Mucosa of descending colon (tissue), 3 donors: ENCODE measurements around the gene RNF135. TPM values are rescaled to one million over a fixed set of nuclear protein-coding genes. Genes with fewer than 3 reads are reported as not detected.

Experiments used
- ATAC-seq: fragments of 200-7000 bp; cut with Tn5 transposase; one replicate; pipeline ENCODE4 v1.9.1; 2020; ENCODE audit warnings: mild to moderate bottlenecking, moderate library complexity
- DNase-seq, 3 donors: peaks; one replicate each; pipeline ENCODE4 v3.0.0-alpha.2; 2020
- H3K36me3 ChIP-seq: fragments of 200-600 bp; one replicate; pipeline ENCODE4 v1.8.0; 2021; ENCODE audit warnings: low read depth, mild to moderate bottlenecking
- H3K4me1 ChIP-seq: fragments of 200-600 bp; one replicate; pipeline ENCODE4 v1.8.0; 2021; ENCODE audit warnings: low read depth, mild to moderate bottlenecking
- H3K4me3 ChIP-seq: fragments of 200-600 bp; one replicate; pipeline ENCODE4 v1.8.0; 2021; ENCODE audit warnings: mild to moderate bottlenecking
- H3K9me3 ChIP-seq: fragments of 200-600 bp; one replicate; pipeline ENCODE4 v1.8.0; 2021; ENCODE audit warnings: mild to moderate bottlenecking
- intact Hi-C, 2 donors: fragments of 100-400 bp; cut with DNase I in 1 of 2; cut with micrococcal nuclease in 1 of 2; formaldehyde crosslinking; loops; one replicate each; pipeline versions ENCODE4 v1.11.0 to v1.11.1; 2022; cut with DNase I, micrococcal nuclease
- total RNA-seq, 3 donors: library from RNA; stranded (reverse); fragmentation: NEBNext Ultra II Directional in 2 of 3; extraction: Animal tissue kit (Norgen Biotek cat#: 25700) in 2 of 3; gene quantifications; one replicate each; pipeline versions ENCODE4 v1.2.1 to v1.2.4, GENCODE V29; 2021 to 2023
- TF ChIP-seq, protein P1 (sequence below): fragments of 200-600 bp; IDR thresholded peaks from one replicate; pipeline ENCODE4 v1.8.0; 2022; ENCODE audit warnings: antibody characterized with exemption, mild to moderate bottlenecking
- donor health status: DM: no; HTN: no; CAD: no; lungs with moderate emphysema.
- donor health status: DM: no; HTN: no; CAD: no.
- donor health status: DM: no; HTN: yes; CAD: no.

RNF135 gene
- total RNA-seq, 3 donors from 2014 or later, result 22.9 to 27.9 (median 24.1) TPM

DNA sequence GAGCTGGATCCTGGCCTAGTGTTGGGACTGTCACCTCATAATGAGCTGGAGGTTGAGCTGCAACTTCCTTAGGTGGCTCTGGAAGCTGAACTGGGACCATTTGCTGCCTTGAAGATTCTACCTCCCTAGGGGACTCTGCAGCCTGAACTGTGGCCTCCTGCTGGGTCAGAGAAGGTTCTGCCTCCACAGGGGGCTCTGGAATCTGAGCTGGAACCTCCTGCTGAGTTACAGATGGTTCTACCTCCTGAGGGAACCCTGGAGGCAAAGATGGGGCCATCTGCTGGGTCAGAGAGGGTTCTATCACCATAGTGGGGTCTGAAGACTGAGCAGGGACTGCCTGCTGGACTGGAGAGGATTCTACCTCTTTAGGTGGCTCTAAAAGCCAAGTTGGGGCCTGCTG, 77.3 kb downstream of the RNF135 start:
- intact Hi-C loops, result no loop called here
- H3K4me1 ChIP-seq, result no peaks in the 10 kb centered on the region
- TF ChIP-seq, protein P1, sequence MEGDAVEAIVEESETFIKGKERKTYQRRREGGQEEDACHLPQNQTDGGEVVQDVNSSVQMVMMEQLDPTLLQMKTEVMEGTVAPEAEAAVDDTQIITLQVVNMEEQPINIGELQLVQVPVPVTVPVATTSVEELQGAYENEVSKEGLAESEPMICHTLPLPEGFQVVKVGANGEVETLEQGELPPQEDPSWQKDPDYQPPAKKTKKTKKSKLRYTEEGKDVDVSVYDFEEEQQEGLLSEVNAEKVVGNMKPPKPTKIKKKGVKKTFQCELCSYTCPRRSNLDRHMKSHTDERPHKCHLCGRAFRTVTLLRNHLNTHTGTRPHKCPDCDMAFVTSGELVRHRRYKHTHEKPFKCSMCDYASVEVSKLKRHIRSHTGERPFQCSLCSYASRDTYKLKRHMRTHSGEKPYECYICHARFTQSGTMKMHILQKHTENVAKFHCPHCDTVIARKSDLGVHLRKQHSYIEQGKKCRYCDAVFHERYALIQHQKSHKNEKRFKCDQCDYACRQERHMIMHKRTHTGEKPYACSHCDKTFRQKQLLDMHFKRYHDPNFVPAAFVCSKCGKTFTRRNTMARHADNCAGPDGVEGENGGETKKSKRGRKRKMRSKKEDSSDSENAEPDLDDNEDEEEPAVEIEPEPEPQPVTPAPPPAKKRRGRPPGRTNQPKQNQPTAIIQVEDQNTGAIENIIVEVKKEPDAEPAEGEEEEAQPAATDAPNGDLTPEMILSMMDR, result no peak
- H3K4me3 ChIP-seq, result no peak overlapping the region
- DNase-seq (no peak), ATAC-seq (no peak)
- H3K36me3 ChIP-seq, result no peaks in the 10 kb centered on the region
- no peaks in the 10 kb centered on the region for H3K9me3 ChIP-seq

DNA sequence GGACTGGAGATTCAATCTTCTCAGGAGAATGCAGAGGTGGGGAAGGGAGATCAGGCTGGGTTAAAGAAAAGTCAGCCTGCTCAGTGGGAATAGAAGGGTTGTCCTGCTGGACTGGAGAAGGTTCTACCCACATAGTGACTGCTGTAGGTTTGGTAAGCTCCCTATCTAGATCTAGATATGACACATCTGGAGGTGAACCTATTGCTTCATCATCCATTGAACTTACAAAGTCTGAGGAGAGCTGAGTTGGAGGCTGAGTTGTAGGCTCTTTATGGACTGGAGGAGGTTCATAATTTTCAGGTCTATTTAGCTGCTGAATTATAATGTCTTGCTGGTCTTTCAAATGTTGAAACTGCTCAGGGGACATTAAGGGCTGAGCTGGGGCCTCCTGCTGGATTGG, 77.9 kb downstream of the RNF135 start:
- Histone ChIP-seq H3K4me3 (no peak overlapping the region), H3K4me1 (no peaks in the 10 kb centered on the region), H3K36me3 (no peaks in the 10 kb centered on the region), H3K9me3 (no peaks in the 10 kb centered on the region)
- ATAC-seq (no peak), DNase-seq (no peak)
- TF ChIP-seq, protein P1, result no peak
- intact Hi-C loops, result no loop called here

Other genes starting within 250 kb of the RNF135 start
- 10 to 100 TPM; 13.7 to 17.9 (median 13.8) TPM for gene CRLF3, start 146.3 kb upstream of the RNF135 start, total RNA-seq
- gene ATAD5, start 139.1 kb upstream of the RNF135 start, total RNA-seq, result 1 to 10 TPM; 1.5 to 5.7 (median 2.4) TPM
- 10 to 100 TPM; 16.1 to 18.3 (median 16.3) TPM for gene TEFM, start 64.8 kb upstream of the RNF135 start, total RNA-seq
- 10 to 100 TPM in 2 of 3 donors, 1 to 10 TPM in 1; 7.3 to 15.9 (median 12.1) TPM for gene ADAP2, start 49.1 kb upstream of the RNF135 start, total RNA-seq
- gene NF1, start 123.9 kb downstream of the RNF135 start, total RNA-seq, result 10 to 100 TPM; 51.9 to 67.6 (median 52.4) TPM